ENCODE data around the gene DUSP7. TPM values are rescaled to one million over a fixed set of nuclear protein-coding genes. Genes with fewer than 3 reads are reported as not detected.

The DUSP7 gene
- total RNA-seq, 1 experiment from 2014 or later: 13.1 TPM

GRCh38 chr3:52046902-52047239, 9.5 kb downstream of the DUSP7 start:
- TF ChIP-seq REST (IDR thresholded peaks at IDR 0.05; ENCODE audit: insufficient read depth in 1 of 2, low read depth in 2 of 2, low read length in 1 of 2): no peak
- no peak for TF ChIP-seq SIN3A (IDR thresholded peaks at IDR 0.05; ENCODE audit: borderline replicate concordance, insufficient read depth, low read depth, low read length)
- no peak for TF ChIP-seq CTCF (IDR thresholded peaks at IDR 0.05)
- TF ChIP-seq TCF7L2 (IDR thresholded peaks at IDR 0.05; ENCODE audit: low read depth, low read length): no peak
- TF ChIP-seq POLR2AphosphoS5 (IDR thresholded peaks at IDR 0.05; ENCODE audit: low read depth, low read length): no peak
- Histone ChIP-seq H3K36me3 (ENCODE audit: control insufficient read depth, insufficient read depth, low read length) (no peaks in the 10 kb centered on the region), H3K27ac (ENCODE audit: low read length) (peak overlapping the region; percentile 61), H3K9me3 (ENCODE audit: control insufficient read depth, insufficient read depth, low read depth, low read length) (no peaks in the 10 kb centered on the region), H3K4me1 (ENCODE audit: control insufficient read depth, insufficient read depth, low read length) (peaks cover 21% of the 10 kb centered on the region), H3K4me3 (ENCODE audit: low read depth in 2 of 2, low read length in 2 of 2) (no peak overlapping the region), H3K27me3 (ENCODE audit: control insufficient read depth, insufficient read depth, low read length) (no peaks in the 10 kb centered on the region)
- in situ Hi-C loops (cut with HindIII; ENCODE audit: low pct_unique_long_range_greater_than_20kb, low sequenced_read_pairs): loop anchor here (10.0 kb wide), 1 partner anchor 118 kb away; no protein-coding TSS in a partner anchor
- ChIA-PET CTCF (interaction anchor here (0.7 to 1.0 kb wide), 2 partner anchors 11 to 46 kb away, joined by 3 to 4 read pairs; no protein-coding TSS in a partner anchor), POLR2A (no interaction called here)
- ATAC-seq (peak; percentile 48), DNase-seq (ENCODE audit: low read depth, low spot score) (no peak)
- intact Hi-C loops (cut with micrococcal nuclease; ENCODE audit: unreplicated experiment): no loop called here
- BruUV-seq (replicated peaks): no TSS peak

GRCh38 chr3:52046186-52046901, 10.0 kb downstream of the DUSP7 start:
- BruUV-seq (replicated peaks): no TSS peak
- ATAC-seq: peak; percentile 87
- H3K27me3 ChIP-seq (ENCODE audit: control insufficient read depth, insufficient read depth, low read length): no peaks in the 10 kb centered on the region
- no peak for DNase-seq (ENCODE audit: low read depth, low spot score)
- in situ Hi-C loops (cut with HindIII; ENCODE audit: low pct_unique_long_range_greater_than_20kb, low sequenced_read_pairs) (loop anchor here (10.0 kb wide), 1 partner anchor 118 kb away; no protein-coding TSS in a partner anchor), intact Hi-C loops (cut with micrococcal nuclease; ENCODE audit: unreplicated experiment) (no loop called here)
- H3K27ac ChIP-seq (ENCODE audit: low read length): peak overlapping the region; percentile 61
- TF ChIP-seq SIN3A (IDR thresholded peaks at IDR 0.05; ENCODE audit: borderline replicate concordance, insufficient read depth, low read depth, low read length): no peak
- TF ChIP-seq CTCF (IDR thresholded peaks at IDR 0.05): no peak
- no peak for TF ChIP-seq POLR2AphosphoS5 (IDR thresholded peaks at IDR 0.05; ENCODE audit: low read depth, low read length)
- no peak for TF ChIP-seq TCF7L2 (IDR thresholded peaks at IDR 0.05; ENCODE audit: low read depth, low read length)
- TF ChIP-seq REST (IDR thresholded peaks at IDR 0.05; ENCODE audit: insufficient read depth in 1 of 2, low read depth in 2 of 2, low read length in 1 of 2): no peak
- H3K9me3 ChIP-seq (ENCODE audit: control insufficient read depth, insufficient read depth, low read depth, low read length): no peaks in the 10 kb centered on the region
- no peak overlapping the region for H3K4me3 ChIP-seq (ENCODE audit: low read depth in 2 of 2, low read length in 2 of 2)
- ChIA-PET CTCF (interaction anchor here (0.6 to 1.0 kb wide), 3 partner anchors 10 to 241 kb away, joined by 3 to 10 read pairs (median 4); no protein-coding TSS in a partner anchor), POLR2A (no interaction called here)
- H3K36me3 ChIP-seq (ENCODE audit: control insufficient read depth, insufficient read depth, low read length): no peaks in the 10 kb centered on the region
- H3K4me1 ChIP-seq (ENCODE audit: control insufficient read depth, insufficient read depth, low read length): peaks cover 21% of the 10 kb centered on the region
